Fibroblast of pulmonary artery (primary cell): ENCODE measurements around the gene DOCK9.

Experiments
- DNase-seq: peaks from one replicate; pipeline ENCODE4 v3.0.0-alpha.2; 2010; ENCODE audit warnings: low read depth
- H3K4me3 ChIP-seq: replicated peaks from 2 replicates; pipeline ENCODE4 v1.5.1; 2011; ENCODE audit warnings: low read depth, mild to moderate bottlenecking, control low read depth, low read length, moderate library complexity
- TF ChIP-seq, protein P1 (sequence below): IDR thresholded peaks from 2 replicates; pipeline ENCODE4 v1.5.1; 2011; ENCODE audit warnings: mild to moderate bottlenecking, control low read depth, low read length, inconsistent platforms; ENCODE audit errors: missing control alignments

The DOCK9 gene

DNA sequence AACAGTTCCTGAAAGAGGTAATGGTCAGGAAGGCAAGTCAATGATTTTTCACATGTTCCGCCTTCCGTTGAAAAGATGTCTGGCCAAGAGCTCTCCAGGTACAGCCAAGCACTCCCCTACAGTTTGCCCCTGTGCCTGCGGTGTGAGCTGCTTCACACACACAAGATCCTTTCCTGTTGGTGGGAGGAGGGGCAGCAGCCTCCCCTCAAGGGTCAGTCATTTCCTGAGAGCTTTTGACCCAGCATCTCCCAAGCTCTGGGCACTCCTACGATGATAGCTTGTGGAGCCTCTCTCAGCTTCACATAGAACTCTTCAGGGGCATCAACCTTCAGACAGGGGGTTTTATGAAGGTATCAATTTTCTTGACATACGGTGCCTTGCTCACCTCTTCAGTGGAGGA is 86.9 kb downstream of the DOCK9 start:
- no peak overlapping the region for H3K4me3 ChIP-seq
- DNase-seq: no peak
- TF ChIP-seq, protein P1, sequence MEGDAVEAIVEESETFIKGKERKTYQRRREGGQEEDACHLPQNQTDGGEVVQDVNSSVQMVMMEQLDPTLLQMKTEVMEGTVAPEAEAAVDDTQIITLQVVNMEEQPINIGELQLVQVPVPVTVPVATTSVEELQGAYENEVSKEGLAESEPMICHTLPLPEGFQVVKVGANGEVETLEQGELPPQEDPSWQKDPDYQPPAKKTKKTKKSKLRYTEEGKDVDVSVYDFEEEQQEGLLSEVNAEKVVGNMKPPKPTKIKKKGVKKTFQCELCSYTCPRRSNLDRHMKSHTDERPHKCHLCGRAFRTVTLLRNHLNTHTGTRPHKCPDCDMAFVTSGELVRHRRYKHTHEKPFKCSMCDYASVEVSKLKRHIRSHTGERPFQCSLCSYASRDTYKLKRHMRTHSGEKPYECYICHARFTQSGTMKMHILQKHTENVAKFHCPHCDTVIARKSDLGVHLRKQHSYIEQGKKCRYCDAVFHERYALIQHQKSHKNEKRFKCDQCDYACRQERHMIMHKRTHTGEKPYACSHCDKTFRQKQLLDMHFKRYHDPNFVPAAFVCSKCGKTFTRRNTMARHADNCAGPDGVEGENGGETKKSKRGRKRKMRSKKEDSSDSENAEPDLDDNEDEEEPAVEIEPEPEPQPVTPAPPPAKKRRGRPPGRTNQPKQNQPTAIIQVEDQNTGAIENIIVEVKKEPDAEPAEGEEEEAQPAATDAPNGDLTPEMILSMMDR: no peak

DNA sequence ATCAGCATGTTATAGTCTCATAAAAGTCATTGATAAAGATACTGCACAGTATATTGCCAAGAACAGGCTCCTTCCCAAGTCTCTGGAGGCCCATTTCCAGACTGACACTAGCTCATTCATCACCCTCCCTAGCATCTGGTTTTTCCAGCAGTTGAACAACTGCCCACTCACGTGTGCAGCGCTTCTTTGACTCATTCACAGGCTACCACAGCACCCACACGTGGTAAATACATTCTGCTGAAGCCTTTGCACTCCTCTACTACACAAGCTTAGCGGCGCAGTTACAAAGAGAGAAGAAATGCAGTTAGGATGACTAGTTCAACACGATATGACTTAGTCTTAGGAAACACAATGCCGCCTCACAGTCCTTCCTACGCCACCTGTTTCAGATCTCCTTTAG is 87.7 kb downstream of the DOCK9 start:
- no peak overlapping the region for H3K4me3 ChIP-seq
- TF ChIP-seq, protein P1: no peak
- peak; percentile 72 for DNase-seq

DNA sequence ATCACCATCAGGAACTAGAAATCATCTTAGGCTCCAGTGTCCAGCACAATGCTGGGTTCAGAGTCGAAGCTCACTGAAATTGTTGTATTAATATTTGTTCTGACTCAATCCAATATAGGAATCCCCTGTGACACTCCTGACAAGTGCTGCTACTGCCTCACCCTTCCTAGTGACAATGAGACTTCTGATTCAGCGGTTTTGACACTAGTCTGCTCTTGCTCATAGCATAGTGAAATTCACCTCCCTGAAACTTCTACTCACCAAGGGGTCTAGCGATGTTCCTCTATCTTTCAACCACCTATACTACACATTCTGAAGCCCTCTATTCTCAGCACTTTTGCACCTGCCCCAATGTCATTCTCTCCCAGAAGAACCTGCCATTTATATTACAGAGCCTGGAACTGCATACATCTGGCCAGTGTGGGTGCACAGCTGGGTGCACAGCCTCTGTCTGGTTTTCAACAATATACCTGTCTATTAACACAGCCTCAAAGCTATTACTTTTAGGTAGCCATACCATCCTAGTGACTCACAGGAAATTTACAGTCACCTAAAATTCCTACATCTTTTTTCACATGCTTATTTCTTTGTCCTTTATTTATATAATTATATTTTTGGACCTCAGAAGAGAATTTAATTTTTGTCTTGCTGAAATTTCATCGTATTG is 88.3 kb downstream of the DOCK9 start:
- no peak overlapping the region for H3K4me3 ChIP-seq
- DNase-seq: no peak
- TF ChIP-seq, protein P1: no peak

- H3K4me3 ChIP-seq: no peak overlapping the region
- TF ChIP-seq, protein P1: no peak
- DNase-seq: no peak
Observed at GRCh38 chr13:98888890-98889279, 89.0 kb downstream of the DOCK9 start.

DNA sequence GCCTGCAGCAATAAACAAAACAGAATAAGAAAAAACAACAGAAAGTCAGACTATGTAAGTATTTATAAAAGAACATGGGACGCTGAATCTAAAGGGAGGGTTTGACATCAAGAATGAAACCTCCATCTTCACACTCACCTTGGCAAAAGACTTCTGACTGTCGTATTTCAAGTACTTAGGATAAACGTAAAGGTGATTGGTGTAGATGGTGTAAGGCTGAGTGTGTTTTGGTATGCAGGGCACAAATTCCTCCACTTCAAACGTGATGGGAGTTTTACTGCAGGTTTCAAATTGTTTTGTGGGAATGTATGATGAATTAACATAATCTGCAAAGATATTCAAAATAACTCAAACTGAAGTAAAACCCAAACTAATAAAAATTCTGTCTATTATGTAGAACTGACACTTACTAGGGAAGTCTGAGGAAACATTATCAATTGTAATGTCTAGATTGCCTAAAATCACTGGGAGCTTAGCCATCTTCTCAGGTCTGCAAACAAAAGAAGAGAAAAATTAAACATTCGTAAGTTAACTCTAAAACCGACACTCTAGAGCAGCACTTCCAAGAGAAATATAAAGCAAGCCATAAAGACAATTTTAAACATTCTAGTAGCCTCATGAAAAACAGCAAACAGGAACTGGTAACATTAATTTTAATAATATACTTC is 89.5 kb downstream of the DOCK9 start:
- no peak for DNase-seq
- TF ChIP-seq, protein P1: no peak
- H3K4me3 ChIP-seq: no peak overlapping the region

GRCh38 chr13:98886587-98887230 is 91.2 kb downstream of the DOCK9 start:
- TF ChIP-seq, protein P1: no peak
- DNase-seq: no peak
- no peak overlapping the region for H3K4me3 ChIP-seq
